ENCODE results near the gene ABCF2. TPM values are rescaled to one million over a fixed set of nuclear protein-coding genes. Genes with fewer than 3 reads are reported as not detected.
A peak's percentile ranks its signal among the peaks of the same experiment; 100 is the strongest.

ABCF2 gene
- total RNA-seq, 2 experiments from 2014 or later: 38.2 to 45.9 TPM

DNA sequence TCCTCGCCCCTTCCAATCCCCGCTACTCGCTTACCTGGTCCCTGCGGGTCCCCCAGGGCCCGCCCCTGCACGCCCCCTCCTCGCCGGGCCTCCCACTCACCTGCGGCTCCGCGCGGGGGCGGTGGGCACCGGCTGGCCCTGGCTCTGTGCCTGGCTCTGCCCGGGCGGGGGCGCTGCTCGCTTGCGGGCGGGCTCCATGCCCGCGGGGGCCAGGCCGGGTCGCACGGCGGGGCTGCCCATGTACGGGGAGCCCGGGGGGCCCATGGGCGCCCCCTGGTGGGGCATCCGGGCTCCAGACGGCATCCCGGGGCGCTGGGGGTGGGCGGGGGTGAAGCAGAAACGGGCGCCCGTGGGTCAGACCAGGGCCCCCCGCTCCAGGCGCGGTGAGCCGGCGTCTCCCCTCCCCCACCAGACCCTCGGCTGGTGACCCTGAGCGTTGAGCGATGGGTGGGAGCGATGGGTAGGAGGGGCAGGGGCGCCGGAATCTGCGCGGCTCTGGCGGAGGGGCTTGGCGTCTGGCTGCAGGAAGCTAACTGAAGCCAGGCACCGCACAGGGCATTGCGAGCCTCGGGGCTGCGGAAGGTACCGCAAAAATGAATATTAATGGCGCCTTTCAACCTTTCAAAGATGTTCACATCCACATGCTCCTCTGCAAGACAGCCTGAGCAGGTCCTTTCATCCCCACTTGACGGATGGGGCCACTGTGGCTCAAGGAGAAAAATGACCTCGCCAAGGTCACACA is 18.5 kb upstream of the ABCF2 start:
- Mint-ChIP-seq H3K9me3 (ENCODE audit: insufficient read depth) (no peaks in the 10 kb centered on the region), H3K4me1 (ENCODE audit: low read depth) (peaks cover 42% of the 10 kb centered on the region), H3K4me3 (peak overlapping the region; percentile 5), H3K27me3 (ENCODE audit: low read depth) (peaks cover 42% of the 10 kb centered on the region), H3K36me3 (ENCODE audit: low read depth) (no peaks in the 10 kb centered on the region), H3K27ac (no peak overlapping the region)
- CTCF ChIA-PET: interaction anchor here (0.7 to 4.8 kb wide), 19 partner anchors 9 to 237 kb away, joined by 3 to 59 read pairs (median 6); partner anchors contain the start of genes ABCB8, ABCF2, CHPF2 and GBX1
- DNase-seq (peak; percentile 69), ATAC-seq (peak; percentile 72)
- POLR2A ChIA-PET: no interaction called here

DNA sequence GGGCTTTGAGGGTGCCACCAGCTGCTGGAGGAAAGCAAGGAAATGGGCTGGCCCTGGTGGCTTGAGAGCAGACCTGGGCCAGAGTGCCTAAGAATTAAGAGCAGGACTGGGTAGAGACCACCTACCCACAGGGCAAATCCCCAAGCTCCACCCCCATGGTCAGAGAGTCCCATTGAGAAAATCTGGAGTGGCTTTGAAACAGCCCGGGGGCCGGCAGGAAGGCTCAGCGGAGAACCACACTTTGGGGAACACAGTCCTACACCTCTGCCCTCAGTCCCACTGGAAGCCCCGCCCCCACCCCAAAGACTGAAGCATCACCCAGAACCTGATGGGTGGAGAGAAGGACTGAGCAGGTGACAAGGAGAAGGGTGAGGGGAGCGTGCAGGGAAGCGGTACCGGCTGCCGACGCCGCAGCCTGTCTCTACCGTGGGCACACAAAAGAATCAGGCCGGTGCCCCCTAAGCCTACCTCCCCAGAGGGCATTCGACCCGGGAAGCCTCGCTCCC is 17.9 kb upstream of the ABCF2 start:
- H3K4me3 Mint-ChIP-seq: peak overlapping the region; percentile 34
- H3K36me3 Mint-ChIP-seq (ENCODE audit: low read depth): no peaks in the 10 kb centered on the region
- peaks cover 42% of the 10 kb centered on the region for H3K4me1 Mint-ChIP-seq (ENCODE audit: low read depth)
- H3K9me3 Mint-ChIP-seq (ENCODE audit: insufficient read depth): no peaks in the 10 kb centered on the region
- H3K27ac Mint-ChIP-seq: no peak overlapping the region
- CTCF ChIA-PET: interaction anchor here (0.8 to 4.8 kb wide), 33 partner anchors 8 to 237 kb away, joined by 3 to 59 read pairs (median 5); partner anchors contain the start of genes ABCB8, ABCF2, CHPF2 and GBX1
- POLR2A ChIA-PET: interaction anchor here (0.5 to 2.0 kb wide), 2 partner anchors 18 to 30 kb away, joined by 4 to 11 read pairs; partner anchors contain the start of gene ABCF2
- DNase-seq: no peak
- ATAC-seq: no peak
- peaks cover 36% of the 10 kb centered on the region for H3K27me3 Mint-ChIP-seq (ENCODE audit: low read depth)

DNA sequence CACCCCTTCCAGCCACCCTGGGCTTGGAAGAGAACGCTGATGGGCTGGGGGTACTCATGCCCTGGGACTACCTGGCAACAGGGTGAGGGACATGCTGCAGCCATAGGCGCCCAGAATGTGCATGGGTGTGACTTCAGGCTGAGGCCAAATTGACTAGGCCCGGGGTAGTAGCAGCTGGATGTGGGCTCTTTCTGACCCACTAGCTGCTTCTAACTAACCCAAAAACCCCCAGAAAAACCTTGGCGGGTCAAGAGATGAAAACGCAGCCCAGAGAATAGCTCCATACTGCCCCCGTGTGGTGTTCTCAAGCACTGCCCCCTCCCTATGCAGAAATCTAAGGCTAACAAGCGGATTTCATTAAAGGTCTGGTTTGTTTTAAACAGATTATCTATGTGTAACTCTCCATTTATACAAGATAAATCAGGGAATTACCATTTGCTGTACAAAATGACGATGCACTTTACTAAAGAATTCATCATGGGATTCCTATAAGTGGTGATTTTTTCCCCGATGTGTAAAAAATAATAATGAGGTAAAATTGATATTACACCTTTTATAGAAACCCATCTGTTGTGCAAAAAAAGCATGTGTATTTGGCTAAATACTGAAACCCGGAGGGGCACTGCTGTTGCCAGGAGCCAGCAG is 17.3 kb upstream of the ABCF2 start:
- Mint-ChIP-seq H3K4me3 (peak overlapping the region; percentile 65), H3K4me1 (ENCODE audit: low read depth) (peaks cover 39% of the 10 kb centered on the region), H3K27ac (peak overlapping the region; percentile 86), H3K9me3 (ENCODE audit: insufficient read depth) (no peaks in the 10 kb centered on the region), H3K36me3 (ENCODE audit: low read depth) (peaks cover 2% of the 10 kb centered on the region), H3K27me3 (ENCODE audit: low read depth) (peaks cover 32% of the 10 kb centered on the region)
- ChIA-PET CTCF (interaction anchor here (0.6 to 4.8 kb wide), 44 partner anchors 8 to 503 kb away, joined by 3 to 59 read pairs (median 4); partner anchors contain the start of genes ABCB8, ABCF2, CHPF2 and GBX1), POLR2A (interaction anchor here (0.5 to 2.8 kb wide), 4 partner anchors 11 to 30 kb away, joined by 4 to 21 read pairs (median 8); partner anchors contain the start of genes ABCF2 and CHPF2)
- DNase-seq: peak; percentile 81
- peak; percentile 23 for ATAC-seq

DNA sequence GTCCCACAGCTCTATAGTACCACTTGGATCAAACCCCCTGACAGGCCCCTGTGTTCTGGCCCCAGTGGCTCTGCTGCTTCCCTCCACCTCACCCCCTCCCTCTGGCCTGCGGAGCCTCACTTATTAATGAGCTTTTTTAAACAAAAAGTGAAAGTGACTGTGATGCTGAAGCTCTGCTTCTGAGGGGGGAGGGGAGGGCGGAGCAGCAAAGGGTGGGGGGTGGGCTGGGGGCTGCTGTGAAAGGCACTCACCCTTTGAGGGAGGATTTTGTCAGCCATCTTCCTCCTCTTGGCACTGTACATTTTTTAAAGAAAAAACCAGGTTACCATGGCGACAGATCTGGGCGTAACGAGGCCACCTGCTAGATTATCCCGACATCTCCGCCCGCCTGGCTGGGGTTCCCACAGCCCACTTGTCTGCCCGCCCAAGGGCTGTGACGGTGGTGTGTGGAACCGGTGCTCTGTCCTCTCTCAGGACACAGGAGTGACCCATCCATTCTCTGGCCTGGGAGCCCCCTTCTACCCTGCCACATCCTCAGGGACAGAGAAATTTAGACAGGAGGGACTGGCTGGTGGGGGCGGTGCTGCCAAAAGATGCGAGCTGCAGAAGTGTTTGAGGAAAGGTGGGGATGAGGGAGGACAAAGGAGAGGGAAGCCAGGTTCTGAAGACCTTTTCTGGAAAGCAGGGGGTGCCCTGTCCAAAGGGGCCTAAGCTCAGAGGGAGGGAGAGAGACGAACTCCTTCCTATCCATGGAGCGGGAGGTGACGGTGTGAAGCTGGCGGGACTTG is 16.6 kb upstream of the ABCF2 start:
- peak; percentile 35 for ATAC-seq
- H3K9me3 Mint-ChIP-seq (ENCODE audit: insufficient read depth): no peaks in the 10 kb centered on the region
- peaks cover 4% of the 10 kb centered on the region for H3K36me3 Mint-ChIP-seq (ENCODE audit: low read depth)

DNA sequence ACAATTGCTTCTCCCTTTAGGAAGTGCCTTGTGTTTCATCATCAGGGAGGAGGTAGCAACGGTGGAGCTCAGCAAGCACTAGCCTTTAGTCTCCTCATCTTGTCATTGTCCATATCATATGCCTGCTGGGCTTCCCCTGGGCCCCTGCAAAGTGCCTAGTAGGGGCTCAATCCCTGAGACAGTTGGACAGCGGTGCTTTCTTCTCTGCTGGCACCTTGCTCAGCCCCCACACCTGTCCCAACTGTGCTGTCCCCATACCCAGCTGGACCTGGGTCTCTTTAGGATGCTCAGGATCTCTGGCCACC is 16.0 kb upstream of the ABCF2 start:
- CTCF ChIA-PET: interaction anchor here (1.0 to 4.8 kb wide), 13 partner anchors 9 to 214 kb away, joined by 3 to 59 read pairs (median 10); partner anchors contain the start of genes ABCB8, ABCF2, CHPF2 and GBX1
- Mint-ChIP-seq H3K9me3 (ENCODE audit: insufficient read depth) (no peaks in the 10 kb centered on the region), H3K4me1 (ENCODE audit: low read depth) (peaks cover 34% of the 10 kb centered on the region), H3K27me3 (ENCODE audit: low read depth) (peaks cover 26% of the 10 kb centered on the region), H3K27ac (peak overlapping the region; percentile 86), H3K4me3 (peak overlapping the region; percentile 65), H3K36me3 (ENCODE audit: low read depth) (peaks cover 4% of the 10 kb centered on the region)
- POLR2A ChIA-PET: interaction anchor here (2.0 to 2.8 kb wide), 2 partner anchors 9 to 16 kb away, joined by 11 to 21 read pairs; partner anchors contain the start of genes ABCF2 and CHPF2
- DNase-seq (no peak), ATAC-seq (no peak)

More for the DNA sequence above, 16.6 kb upstream of the ABCF2 start:
- ChIA-PET POLR2A (interaction anchor here (0.8 to 2.8 kb wide), 3 partner anchors 10 to 19 kb away, joined by 5 to 21 read pairs (median 11); partner anchors contain the start of genes ABCF2 and CHPF2), CTCF (interaction anchor here (0.6 to 4.8 kb wide), 46 partner anchors 7 to 504 kb away, joined by 3 to 59 read pairs (median 4); partner anchors contain the start of genes ABCB8, ABCF2, CHPF2 and GBX1)
- peak overlapping the region; percentile 65 for H3K4me3 Mint-ChIP-seq
- peak; percentile 64 for DNase-seq
- peak overlapping the region; percentile 86 for H3K27ac Mint-ChIP-seq
- H3K27me3 Mint-ChIP-seq (ENCODE audit: low read depth): peaks cover 30% of the 10 kb centered on the region
- H3K4me1 Mint-ChIP-seq (ENCODE audit: low read depth): peaks cover 37% of the 10 kb centered on the region

DNA sequence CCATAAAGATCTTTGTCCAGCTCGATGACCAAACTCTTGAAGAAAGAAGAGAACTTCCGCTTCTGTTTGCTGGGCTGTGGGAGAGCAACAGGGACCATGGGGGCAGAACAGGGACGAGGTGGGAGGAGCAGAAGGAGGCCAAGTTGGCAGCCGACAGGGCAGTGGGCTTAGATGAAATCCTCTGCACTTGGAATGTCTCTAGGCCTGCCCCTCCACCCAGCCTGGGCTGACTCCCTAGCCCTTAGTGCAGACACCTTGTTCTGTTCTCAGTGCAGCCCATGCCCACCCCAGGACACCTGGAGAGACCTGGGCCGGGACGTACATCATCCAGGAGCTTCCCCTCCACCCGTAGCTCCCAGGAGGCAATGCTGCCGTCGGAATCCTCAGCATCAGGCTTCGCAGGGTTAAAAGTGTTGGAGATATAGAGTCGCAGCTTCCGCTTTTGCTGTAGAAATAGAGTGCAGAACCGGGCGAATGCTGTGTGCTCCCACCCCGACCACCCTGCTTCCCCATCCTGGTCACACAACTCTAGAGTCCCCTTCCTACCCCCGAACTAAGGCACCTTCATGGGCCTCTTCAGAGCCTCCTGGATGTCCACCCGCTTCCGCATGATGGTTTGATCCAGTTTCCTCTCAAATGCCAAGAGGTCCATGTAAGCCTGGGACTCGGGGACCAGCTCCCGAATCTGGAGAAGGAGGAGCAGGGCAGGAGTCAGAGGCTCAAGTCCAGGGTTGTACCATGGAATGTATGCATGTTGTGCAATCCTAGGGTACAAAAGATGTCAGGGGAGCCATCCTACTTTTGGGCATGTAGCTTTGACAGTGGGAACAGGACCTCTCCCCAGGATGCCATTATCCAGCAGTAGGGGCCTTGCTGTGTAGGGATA is 15.4 kb upstream of the ABCF2 start:
- Mint-ChIP-seq H3K4me3 (no peak overlapping the region), H3K4me1 (ENCODE audit: low read depth) (peaks cover 30% of the 10 kb centered on the region), H3K27ac (no peak overlapping the region), H3K36me3 (ENCODE audit: low read depth) (peaks cover 4% of the 10 kb centered on the region), H3K27me3 (ENCODE audit: low read depth) (peaks cover 20% of the 10 kb centered on the region), H3K9me3 (ENCODE audit: insufficient read depth) (no peaks in the 10 kb centered on the region)
- ATAC-seq: no peak
- no peak for DNase-seq
- ChIA-PET POLR2A (interaction anchor here (2.0 to 2.8 kb wide), 2 partner anchors 9 to 15 kb away, joined by 11 to 21 read pairs; partner anchors contain the start of genes ABCF2 and CHPF2), CTCF (interaction anchor here (1.0 to 4.8 kb wide), 9 partner anchors 9 to 214 kb away, joined by 3 to 59 read pairs (median 12); partner anchors contain the start of genes ABCB8, ABCF2, CHPF2 and GBX1)

DNA sequence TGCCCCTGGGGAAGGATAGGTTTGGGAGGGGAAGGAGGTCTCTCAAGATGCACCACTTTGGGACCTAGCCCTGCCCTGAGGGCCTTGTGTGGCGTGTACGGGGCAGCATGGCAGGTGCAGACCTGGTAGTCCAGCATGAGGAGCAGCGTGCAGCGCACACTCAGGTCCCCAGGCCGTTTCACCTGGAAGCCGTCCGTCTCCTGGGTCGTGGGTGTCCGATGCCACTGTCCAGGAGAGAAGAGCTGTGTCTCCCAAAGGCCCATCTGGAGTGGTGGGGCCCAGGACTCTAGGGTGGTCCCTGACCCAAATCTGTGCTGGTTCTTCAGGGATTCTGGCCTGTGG is 14.7 kb upstream of the ABCF2 start:
- Mint-ChIP-seq H3K36me3 (ENCODE audit: low read depth) (peaks cover 10% of the 10 kb centered on the region), H3K4me3 (no peak overlapping the region), H3K9me3 (ENCODE audit: insufficient read depth) (no peaks in the 10 kb centered on the region), H3K4me1 (ENCODE audit: low read depth) (peaks cover 30% of the 10 kb centered on the region), H3K27ac (peak overlapping the region; percentile 29), H3K27me3 (ENCODE audit: low read depth) (peaks cover 13% of the 10 kb centered on the region)
- ChIA-PET CTCF (interaction anchor here (3.8 to 4.8 kb wide), 3 partner anchors 8 to 73 kb away, joined by 18 to 59 read pairs (median 55); partner anchors contain the start of genes ABCF2, CHPF2 and GBX1), POLR2A (interaction anchor here (2.8 kb wide), 1 partner anchor 8 kb away, joined by 21 read pairs; the partner anchor contains the start of gene CHPF2)
- ATAC-seq: no peak
- no peak for DNase-seq

DNA sequence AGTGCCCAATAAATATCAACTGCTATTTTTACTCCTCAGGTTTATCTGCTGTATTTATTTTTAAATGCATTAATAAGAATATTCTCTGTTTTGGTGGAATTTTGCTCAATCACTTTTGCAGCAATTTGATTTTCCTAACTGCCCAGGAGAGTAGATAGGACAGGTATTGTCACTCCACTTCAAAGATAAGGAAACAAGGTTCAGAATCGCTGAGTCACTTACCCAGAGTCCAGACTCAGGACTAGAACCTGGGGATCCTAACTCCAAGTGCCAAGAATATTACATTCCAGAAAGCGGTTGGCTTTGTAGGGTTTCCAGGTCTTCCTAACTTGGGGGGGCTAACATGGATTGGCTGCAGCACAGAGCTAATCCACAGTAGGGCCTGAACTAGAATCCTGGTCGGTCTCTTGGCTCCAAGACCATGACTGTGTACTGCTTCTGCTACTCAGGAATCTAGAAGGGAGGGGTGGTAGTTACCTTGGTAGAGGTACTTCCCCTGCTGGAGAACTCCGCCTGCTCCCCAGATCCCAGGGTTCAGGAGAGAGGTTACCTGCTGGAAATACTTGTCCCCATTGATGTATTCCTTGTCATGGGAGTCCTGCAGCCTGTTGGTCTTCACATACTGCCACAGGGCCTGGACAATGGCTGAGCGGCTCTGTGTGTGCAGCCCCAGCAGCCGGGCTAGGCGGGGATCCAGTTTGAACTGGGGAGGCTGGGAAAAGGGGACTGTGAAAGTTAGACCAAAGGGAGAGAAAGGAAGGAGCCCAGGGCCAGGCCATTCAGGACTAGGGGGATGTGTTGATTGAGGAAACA is 14.1 kb upstream of the ABCF2 start:
- Mint-ChIP-seq H3K9me3 (ENCODE audit: insufficient read depth) (no peaks in the 10 kb centered on the region), H3K27me3 (ENCODE audit: low read depth) (peaks cover 7% of the 10 kb centered on the region), H3K36me3 (ENCODE audit: low read depth) (peaks cover 16% of the 10 kb centered on the region), H3K27ac (peak overlapping the region; percentile 29), H3K4me3 (no peak overlapping the region), H3K4me1 (ENCODE audit: low read depth) (peaks cover 26% of the 10 kb centered on the region)
- ChIA-PET POLR2A (no interaction called here), CTCF (interaction anchor here (3.8 to 4.0 kb wide), 2 partner anchors 15 to 72 kb away, joined by 18 to 59 read pairs; partner anchors contain the start of genes ABCF2 and GBX1)
- ATAC-seq (no peak), DNase-seq (no peak)

DNA sequence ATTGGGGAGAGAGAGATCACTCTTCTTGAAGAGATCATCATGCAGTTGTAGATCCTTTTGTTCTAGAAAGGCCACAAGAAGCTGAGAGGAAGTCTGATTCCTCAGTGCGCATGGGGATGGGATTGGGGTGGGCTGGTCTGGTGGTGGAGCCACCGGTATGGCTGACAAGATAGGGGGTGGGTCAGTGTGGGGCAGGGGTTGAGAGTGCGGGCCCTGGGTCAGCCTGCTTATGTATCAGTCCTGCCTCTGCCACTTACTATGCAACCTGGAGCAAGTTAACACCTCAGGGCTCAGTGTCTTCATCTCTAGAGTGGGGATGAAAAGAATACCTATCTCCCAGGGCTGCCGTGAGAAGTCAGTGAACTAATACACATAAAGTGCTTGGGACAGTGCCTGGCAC is 13.5 kb upstream of the ABCF2 start:
- ATAC-seq (no peak), DNase-seq (no peak)
- H3K4me1 Mint-ChIP-seq (ENCODE audit: low read depth): peaks cover 23% of the 10 kb centered on the region
- H3K4me3 Mint-ChIP-seq: no peak overlapping the region
- H3K27me3 Mint-ChIP-seq (ENCODE audit: low read depth): peaks cover 5% of the 10 kb centered on the region
- no peaks in the 10 kb centered on the region for H3K9me3 Mint-ChIP-seq (ENCODE audit: insufficient read depth)
- ChIA-PET POLR2A (no interaction called here), CTCF (no interaction called here)
- peaks cover 16% of the 10 kb centered on the region for H3K36me3 Mint-ChIP-seq (ENCODE audit: low read depth)
- peak overlapping the region; percentile 33 for H3K27ac Mint-ChIP-seq
